ENCODE data around the gene ZNF682. TPM values are rescaled to one million over a fixed set of nuclear protein-coding genes. Genes with fewer than 3 reads are reported as not detected.
"Not testable (repeated sequence)": the region's sequence is repeated elsewhere in the genome, so short reads cannot be mapped to it uniquely, and the experiment has no call there.

Gene ZNF682
- total RNA-seq (2021; ENCODE audit: unreplicated experiment), result 4.5 TPM
- 1.9 TPM for polyA plus RNA-seq (2012; ENCODE audit: insufficient read length)
- percentile 62 among the genes with signal in this experiment for Bru-seq, nascent RNA
- BruChase-seq, experiment 1, labeled RNA remaining after a 2-hour chase, result percentile 74 among the genes with signal in this experiment
- percentile 67 among the genes with signal in this experiment for BruChase-seq, experiment 2, labeled RNA remaining after a 6-hour chase
- long read RNA-seq, partial matches to known transcripts, result 0 of 4 reads
- long read RNA-seq, other reads (novel, unspliced or antisense), result 0 of 4 reads

GRCh38 chr19:20039203-20039723 is at the start of gene ZNF682:
Gene ZNF682 (minus strand): TSS chr19:20039505. CDS start chr19:20039345, 160 bp downstream.
- DNase-seq (ENCODE audit: low read depth, low spot score), result peak; percentile 57
- Histone ChIP-seq H3K9me3 (ENCODE audit: control insufficient read depth, insufficient read depth, low read depth, low read length) (no peaks in the 10 kb centered on the region), H3K27me3 (ENCODE audit: control insufficient read depth, insufficient read depth, low read length) (no peaks in the 10 kb centered on the region), H3K4me1 (ENCODE audit: control insufficient read depth, insufficient read depth, low read length) (0 out of 2 replicates have a peak, but pooled peaks cover 6% of the 10 kb centered on the region), H3K27ac (ENCODE audit: low read length) (peak within 1 kb of the TSS; percentile 78), H3K36me3 (ENCODE audit: control insufficient read depth, insufficient read depth, low read length) (no peaks in the 10 kb centered on the region), H3K4me3 (ENCODE audit: low read depth in 2 of 2, low read length in 2 of 2) (peak within 1 kb of the TSS; percentile 71 to 82)
- ATAC-seq, result peak; percentile 99
- POLR2A ChIA-PET, result interaction anchor here (0.6 to 0.7 kb wide), 2 partner anchors 137 to 385 kb away, joined by 4 to 5 read pairs; no protein-coding TSS in a partner anchor
- intact Hi-C loops (cut with micrococcal nuclease; ENCODE audit: unreplicated experiment) (no loop called here), in situ Hi-C loops (cut with HindIII; ENCODE audit: low pct_unique_long_range_greater_than_20kb, low sequenced_read_pairs) (no loop called here)
- CTCF ChIA-PET, result no interaction called here
- BruUV-seq (replicated peaks), result no TSS peak
- TF ChIP-seq TCF7L2 (IDR thresholded peaks at IDR 0.05; ENCODE audit: low read depth, low read length), result no peak
- TF ChIP-seq REST (IDR thresholded peaks at IDR 0.05; ENCODE audit: insufficient read depth in 1 of 2, low read depth in 2 of 2, low read length in 1 of 2), result no peak
- TF ChIP-seq CTCF (IDR thresholded peaks at IDR 0.05), result no peak
- peak; percentile 96 for TF ChIP-seq SIN3A (IDR thresholded peaks at IDR 0.05; ENCODE audit: borderline replicate concordance, insufficient read depth, low read depth, low read length)
- peak; percentile 50; the same call in 1 of the 2 replicates for TF ChIP-seq POLR2AphosphoS5 (IDR thresholded peaks at IDR 0.05; ENCODE audit: low read depth, low read length)

GRCh38 chr19:20082876-20083275 is 43.6 kb upstream of the ZNF682 start:
- CTCF ChIA-PET; ATAC-seq; H3K4me1 ChIP-seq (ENCODE audit: control insufficient read depth, insufficient read depth, low read length); intact Hi-C loops (cut with micrococcal nuclease; ENCODE audit: unreplicated experiment); BruUV-seq (replicated peaks); H3K27me3 ChIP-seq (ENCODE audit: control insufficient read depth, insufficient read depth, low read length); H3K9me3 ChIP-seq (ENCODE audit: control insufficient read depth, insufficient read depth, low read depth, low read length); H3K4me3 ChIP-seq (ENCODE audit: low read depth in 2 of 2, low read length in 2 of 2); POLR2A ChIA-PET; DNase-seq (ENCODE audit: low read depth, low spot score); in situ Hi-C loops (cut with HindIII; ENCODE audit: low pct_unique_long_range_greater_than_20kb, low sequenced_read_pairs); H3K36me3 ChIP-seq (ENCODE audit: control insufficient read depth, insufficient read depth, low read length); H3K27ac ChIP-seq (ENCODE audit: low read length): not testable (repeated sequence)

GRCh38 chr19:20082232-20082833 is 43.0 kb upstream of the ZNF682 start:
- H3K9me3 ChIP-seq (ENCODE audit: control insufficient read depth, insufficient read depth, low read depth, low read length); ATAC-seq; H3K4me1 ChIP-seq (ENCODE audit: control insufficient read depth, insufficient read depth, low read length); CTCF ChIA-PET; H3K27me3 ChIP-seq (ENCODE audit: control insufficient read depth, insufficient read depth, low read length); H3K4me3 ChIP-seq (ENCODE audit: low read depth in 2 of 2, low read length in 2 of 2); POLR2A ChIA-PET; BruUV-seq (replicated peaks); H3K27ac ChIP-seq (ENCODE audit: low read length); H3K36me3 ChIP-seq (ENCODE audit: control insufficient read depth, insufficient read depth, low read length); in situ Hi-C loops (cut with HindIII; ENCODE audit: low pct_unique_long_range_greater_than_20kb, low sequenced_read_pairs); DNase-seq (ENCODE audit: low read depth, low spot score); intact Hi-C loops (cut with micrococcal nuclease; ENCODE audit: unreplicated experiment): not testable (repeated sequence)

All from Panc1 (cell line).